Keratinocyte (primary cell): ENCODE data around the gene SRPK1. TPM values are rescaled to one million over a fixed set of nuclear protein-coding genes. Genes with fewer than 3 reads are reported as not detected.
A peak's percentile ranks its signal among the peaks of the same experiment; 100 is the strongest.

Source experiments
- DNase-seq: peaks from one replicate; pipeline ENCODE4 v3.0.0-alpha.2; 2011; ENCODE audit warnings: low read depth, missing footprints, low spot score
- FAIRE-seq: peaks from 2 replicates; lab custom pipeline; 2011; peaks lifted over from hg19 to GRCh38; lab: Jason Lieb, UNC
- H2AFZ ChIP-seq: 2 replicates; pipeline ENCODE4 v1.6.0; 2012; ENCODE audit warnings: low read length, control low read depth, inconsistent platforms; ENCODE audit not compliant: control insufficient read depth
- H3K27ac ChIP-seq: 2 replicates; pipeline ENCODE4 v1.5.1; 2011; ENCODE audit warnings: low read length; ENCODE audit not compliant: control insufficient read depth, insufficient read depth
- H3K27me3 ChIP-seq: 3 replicates; pipeline ENCODE4 v1.6.0; 2011; ENCODE audit warnings: low read length; ENCODE audit not compliant: control insufficient read depth, insufficient read depth; ENCODE audit errors: extremely low read depth
- H3K36me3 ChIP-seq, 2 experiments: 2 replicates in 1 of 2; 3 replicates in 1 of 2; pipeline ENCODE4 v1.5.1; 2011; ENCODE audit warnings: low read length in 2 of 2, mild to moderate bottlenecking in 1 of 2; ENCODE audit not compliant: control insufficient read depth in 2 of 2, insufficient read depth in 2 of 2; ENCODE audit errors: extremely low read depth in 1 of 2
- H3K4me1 ChIP-seq: 3 replicates; pipeline ENCODE4 v1.5.1; 2011; ENCODE audit warnings: low read length; ENCODE audit not compliant: control insufficient read depth, insufficient read depth; ENCODE audit errors: extremely low read depth
- H3K4me2 ChIP-seq: 3 replicates; pipeline ENCODE4 v1.6.0; 2011; ENCODE audit warnings: low read depth, low read length; ENCODE audit not compliant: control insufficient read depth, insufficient read depth; ENCODE audit errors: extremely low read depth
- H3K4me3 ChIP-seq, 3 experiments: fragments of 200-600 bp in 1 of 3; sonication (generic) in 1 of 3; 2 replicates in 2 of 3; 3 replicates in 1 of 3; pipeline ENCODE4 v1.5.1; 2011 to 2016; ENCODE audit warnings: low read length in 3 of 3, mild to moderate bottlenecking in 3 of 3, control low read depth in 2 of 3, inconsistent platforms in 1 of 3, low read depth in 1 of 3, mixed read lengths in 1 of 3, mixed run types in 1 of 3, moderate library complexity in 1 of 3; ENCODE audit not compliant: control insufficient read depth in 2 of 3, insufficient read depth in 2 of 3; ENCODE audit errors: extremely low read depth in 1 of 3
- H3K79me2 ChIP-seq: 2 replicates; pipeline ENCODE4 v1.6.0; 2012; ENCODE audit warnings: low read length; ENCODE audit not compliant: control insufficient read depth, insufficient read depth
- H3K9ac ChIP-seq: 3 replicates; pipeline ENCODE4 v1.6.0; 2011; ENCODE audit warnings: low read length; ENCODE audit not compliant: control insufficient read depth, insufficient read depth; ENCODE audit errors: extremely low read depth
- H3K9me1 ChIP-seq: 3 replicates; pipeline ENCODE4 v1.6.0; 2011; ENCODE audit warnings: low read length; ENCODE audit not compliant: control insufficient read depth, insufficient read depth; ENCODE audit errors: extremely low read depth
- H3K9me3 ChIP-seq: 2 replicates; pipeline ENCODE4 v1.5.1; 2012; ENCODE audit warnings: low read depth, low read length; ENCODE audit not compliant: control insufficient read depth
- H4K20me1 ChIP-seq: 3 replicates; pipeline ENCODE4 v1.6.0; 2011; ENCODE audit warnings: low read length; ENCODE audit not compliant: control insufficient read depth, insufficient read depth; ENCODE audit errors: extremely low read depth
- CTCF ChIP-seq, 3 experiments: IDR thresholded peaks in 1 of 3; conservative IDR thresholded peaks in 1 of 3; optimal IDR thresholded peaks in 1 of 3; 2 replicates in 2 of 3; 3 replicates in 1 of 3; pipeline versions ENCODE3 to v1.5.1; 2011; ENCODE audit warnings: low read length in 3 of 3, mild to moderate bottlenecking in 3 of 3, moderate library complexity in 2 of 3, control low read depth in 1 of 3, inconsistent platforms in 1 of 3; ENCODE audit not compliant: insufficient read depth in 2 of 3; ENCODE audit errors: extremely low read depth in 1 of 3
- EZH2 ChIP-seq: IDR thresholded peaks from one replicate; pipeline ENCODE4 v1.6.1; 2012; ENCODE audit warnings: inconsistent platforms, mild to moderate bottlenecking, low read length, moderate library complexity
- dilution Hi-C: fragments of 300-500 bp; cut with MboI; formaldehyde crosslinking; loops from one replicate; pipeline ENCODE4 v1.7.0; 2020; ENCODE audit warnings: low sequenced_read_pairs; ENCODE audit not compliant: extremely low pct_ligation_motif_present
- polyA plus RNA-seq, 5 experiments: library from polyadenylated mRNA; depleted of rRNA in 3 of 5; stranded (reverse) in 3 of 5; stranded (forward) in 1 of 5; unstranded in 1 of 5; fragments of >200 nt; gene quantifications; 1 replicate in 1 of 5; 2 replicates in 3 of 5; 3 replicates in 1 of 5; pipeline versions ENCODE4 v1.2.1 to v1.2.3, GENCODE V29; 2011 to 2012; ENCODE audit warnings: missing spikeins in 2 of 5, low read depth in 1 of 5, low replicate concordance in 1 of 5

SRPK1 gene
- polyA plus RNA-seq, 1 donor (not counting 4 experiments of a cell fraction or from before 2014, with no cell fraction given) = 64.1 TPM

- Histone ChIP-seq H3K4me1 (peaks cover 10% of the 10 kb centered on the region), H4K20me1 (no peaks in the 10 kb centered on the region), H3K9me1 (no peaks in the 10 kb centered on the region), H3K27me3 (no peaks in the 10 kb centered on the region), H3K9me3 (no peaks in the 10 kb centered on the region), H3K4me2 (peak overlapping the region; percentile 10), H3K4me3 (no peak overlapping the region), H3K27ac (no peak overlapping the region), H3K79me2 (peaks cover 85% of the 10 kb centered on the region), H3K36me3 (peaks cover 0 to 1% of the 10 kb centered on the region in 2 experiments), H3K9ac (no peak overlapping the region), H2AFZ (no peak overlapping the region)
- DNase-seq (peak; percentile 49), FAIRE-seq (peak; percentile 71)
- dilution Hi-C loops = no loop called here
- TF ChIP-seq CTCF (optimal IDR thresholded peaks at IDR 0.05 in 1 of 3, IDR thresholded peaks at IDR 0.05 in 1 of 3, conservative IDR thresholded peaks at IDR 0.05 in 1 of 3; ENCODE audit: extremely low read depth in 1 of 3, insufficient read depth in 2 of 3, low read length in 3 of 3) (no peak), EZH2 (no peak)
Observed at GRCh38 chr6:35895560-35895959, 25.3 kb downstream of the SRPK1 start.

- Histone ChIP-seq H3K4me3 (no peak overlapping the region), H3K4me2 (no peak overlapping the region), H3K4me1 (peaks cover 10% of the 10 kb centered on the region), H3K79me2 (peaks cover 78% of the 10 kb centered on the region), H3K36me3 (peaks cover 2 to 5% of the 10 kb centered on the region in 2 experiments), H3K9me1 (no peaks in the 10 kb centered on the region), H3K27me3 (no peaks in the 10 kb centered on the region), H2AFZ (no peak overlapping the region), H3K27ac (no peak overlapping the region), H3K9ac (no peak overlapping the region), H3K9me3 (no peaks in the 10 kb centered on the region), H4K20me1 (no peaks in the 10 kb centered on the region)
- FAIRE-seq (no peak), DNase-seq (no peak)
- dilution Hi-C loops = no loop called here
- TF ChIP-seq EZH2 = no peak
Observed at GRCh38 chr6:35894776-35895175, 26.1 kb downstream of the SRPK1 start.

GRCh38 chr6:35893246-35893645, 27.7 kb downstream of the SRPK1 start:
- dilution Hi-C loops = no loop called here
- Histone ChIP-seq H3K4me2 (no peak overlapping the region), H3K9me1 (no peaks in the 10 kb centered on the region), H3K9me3 (no peaks in the 10 kb centered on the region), H3K9ac (no peak overlapping the region), H3K27ac (no peak overlapping the region), H4K20me1 (no peaks in the 10 kb centered on the region), H2AFZ (no peak overlapping the region), H3K4me3 (no peak overlapping the region), H3K79me2 (peaks cover 66% of the 10 kb centered on the region), H3K4me1 (peaks cover 10% of the 10 kb centered on the region), H3K36me3 (peaks cover 2 to 5% of the 10 kb centered on the region in 2 experiments), H3K27me3 (no peaks in the 10 kb centered on the region)
- no peak for DNase-seq
- TF ChIP-seq CTCF (optimal IDR thresholded peaks at IDR 0.05 in 1 of 3, IDR thresholded peaks at IDR 0.05 in 1 of 3, conservative IDR thresholded peaks at IDR 0.05 in 1 of 3; ENCODE audit: extremely low read depth in 1 of 3, insufficient read depth in 2 of 3, low read length in 3 of 3) (no peak), EZH2 (no peak)
- no peak for FAIRE-seq
